SK-N-SH treated with all-trans-retinoic acid at 6 μM for 48 hours (cell line): ENCODE results near the gene POLR1E.

Experiments used
- ATAC-seq: fragments of 200-7000 bp; cut with Tn5 transposase; 3 replicates; pipeline ENCODE4 v1.9.1; 2020; ENCODE audit warnings: mild to moderate bottlenecking, moderate library complexity
- ARNTL ChIP-seq: fragments of 450-650 bp; formaldehyde crosslinking; IDR thresholded peaks from 2 replicates; pipeline ENCODE4 v1.5.0; 2020; ENCODE audit warnings: low read depth, mild to moderate bottlenecking, moderate library complexity, borderline replicate concordance
- BACH2 ChIP-seq: fragments of 250-450 bp; sonication (Bioruptor Pico); IDR thresholded peaks from 2 replicates; pipeline ENCODE4 v1.9.0; 2021; ENCODE audit warnings: mild to moderate bottlenecking, borderline replicate concordance
- CSDC2 ChIP-seq: fragments of 250-450 bp; sonication (Bioruptor Pico); IDR thresholded peaks from 2 replicates; pipeline ENCODE4 v1.5.0; 2020; ENCODE audit warnings: mild to moderate bottlenecking, moderate library complexity
- ESRRG ChIP-seq: fragments of 250-450 bp; sonication (Bioruptor Pico); IDR thresholded peaks from 2 replicates; pipeline ENCODE4 v1.6.1; 2021; ENCODE audit warnings: mild to moderate bottlenecking
- GLIS3 ChIP-seq: fragments of 250-450 bp; sonication (Bioruptor Pico); IDR thresholded peaks from 2 replicates; pipeline ENCODE4 v1.5.0; 2020; ENCODE audit warnings: mild to moderate bottlenecking, moderate library complexity
- ISL1 ChIP-seq: fragments of 250-450 bp; sonication (Bioruptor Pico); IDR thresholded peaks from 2 replicates; pipeline ENCODE4 v2.1.2; 2022; ENCODE audit warnings: mild to moderate bottlenecking, moderate library complexity
- OSR1 ChIP-seq: fragments of 250-450 bp; sonication (Bioruptor Pico); IDR thresholded peaks from 2 replicates; pipeline ENCODE4 v1.8.0; 2022; ENCODE audit warnings: moderate library complexity, mild to moderate bottlenecking, inconsistent platforms
- PPARA ChIP-seq: fragments of 250-450 bp; sonication (Bioruptor Pico); IDR thresholded peaks from 2 replicates; pipeline ENCODE4 v1.5.0; 2020; ENCODE audit warnings: mild to moderate bottlenecking, borderline replicate concordance
- RARB ChIP-seq: fragments of 250-450 bp; sonication (Bioruptor Pico); IDR thresholded peaks from 2 replicates; pipeline ENCODE4 v1.8.0; 2021; ENCODE audit warnings: mild to moderate bottlenecking, moderate library complexity
- TCF4 ChIP-seq: fragments of 250-450 bp; sonication (Bioruptor Pico); IDR thresholded peaks from 2 replicates; pipeline ENCODE4 v1.8.0; 2021; ENCODE audit warnings: mild to moderate bottlenecking, moderate library complexity, borderline replicate concordance
- TOX ChIP-seq: fragments of 250-450 bp; sonication (Bioruptor Pico); IDR thresholded peaks from 2 replicates; pipeline ENCODE4 v1.8.0; 2021; ENCODE audit warnings: mild to moderate bottlenecking, moderate library complexity, borderline replicate concordance
- ZC3H10 ChIP-seq: fragments of 250-450 bp; sonication (Bioruptor Pico); IDR thresholded peaks from 2 replicates; pipeline ENCODE4 v1.5.1; 2021; ENCODE audit warnings: mild to moderate bottlenecking, moderate library complexity
- ZFP3 ChIP-seq: fragments of 250-450 bp; sonication (Bioruptor Pico); IDR thresholded peaks from 2 replicates; pipeline ENCODE4 v1.5.0; 2020; ENCODE audit warnings: mild to moderate bottlenecking, moderate library complexity
- ZFP30 ChIP-seq: fragments of 450-650 bp; formaldehyde crosslinking; IDR thresholded peaks from 2 replicates; pipeline ENCODE4 v1.5.0; 2022; ENCODE audit warnings: mild to moderate bottlenecking, moderate library complexity
- ZNF565 ChIP-seq: fragments of 450-650 bp; formaldehyde crosslinking; conservative IDR thresholded peaks from 2 replicates; pipeline ENCODE4 v1.5.0; 2020; ENCODE audit warnings: low read depth, mild to moderate bottlenecking, moderate library complexity
- ZNF70 ChIP-seq: fragments of 450-650 bp; formaldehyde crosslinking; IDR thresholded peaks from 2 replicates; pipeline ENCODE4 v1.5.0; 2020; ENCODE audit warnings: mild to moderate bottlenecking, moderate library complexity
- ZNF8 ChIP-seq: fragments of 450-650 bp; formaldehyde crosslinking; IDR thresholded peaks from 2 replicates; pipeline ENCODE4 v1.5.0; 2020; ENCODE audit warnings: mild to moderate bottlenecking, moderate library complexity
- TF ChIP-seq, protein P1 (sequence below): fragments of 250-450 bp; sonication (Bioruptor Pico); IDR thresholded peaks from 2 replicates; pipeline ENCODE4 v1.5.0; 2020; ENCODE audit warnings: mild to moderate bottlenecking, moderate library complexity
- TF ChIP-seq, protein P2 (sequence below): fragments of 250-450 bp; sonication (Bioruptor Pico); IDR thresholded peaks from 2 replicates; pipeline ENCODE4 v1.8.0; 2020; ENCODE audit warnings: mild to moderate bottlenecking, moderate library complexity, borderline replicate concordance
- TF ChIP-seq, protein P3 (sequence below): fragments of 250-450 bp; sonication (Bioruptor Pico); IDR thresholded peaks from 2 replicates; pipeline ENCODE4 v1.5.1; 2021; ENCODE audit warnings: mild to moderate bottlenecking, moderate library complexity
- TF ChIP-seq, protein P4 (sequence below): fragments of 250-450 bp; sonication (Bioruptor Pico); IDR thresholded peaks from 2 replicates; pipeline ENCODE4 v1.5.1; 2020; ENCODE audit warnings: low read depth, mild to moderate bottlenecking, moderate library complexity
- TF ChIP-seq, protein P5 (sequence below): fragments of 250-450 bp; sonication (Bioruptor Pico); IDR thresholded peaks from 2 replicates; pipeline ENCODE4 v1.8.0; 2021; ENCODE audit warnings: low read depth, mild to moderate bottlenecking, moderate library complexity, borderline replicate concordance

Gene POLR1E

DNA sequence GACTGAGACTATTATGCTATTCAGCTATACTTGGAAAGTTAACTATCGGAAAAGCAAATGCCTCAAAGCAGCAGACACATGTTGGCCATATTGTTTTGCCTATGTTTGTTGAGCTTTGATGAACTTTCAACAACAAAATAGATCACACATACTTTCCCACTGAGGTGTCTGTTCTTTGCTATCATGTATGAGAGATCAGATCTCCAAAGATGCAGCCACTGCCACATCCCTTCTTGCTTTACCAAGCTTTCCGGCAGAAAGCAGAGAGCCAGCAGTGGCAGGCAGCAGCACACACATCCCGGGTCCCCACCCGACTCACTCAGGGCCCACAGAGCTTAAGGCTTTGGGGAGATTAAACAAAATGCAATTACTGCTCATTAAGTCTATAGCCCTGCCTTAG is 39.3 kb upstream of the POLR1E start:
- ATAC-seq, result no peak
- TF ChIP-seq ZNF70 (CRISPR knock-in tag), result no peak
- TF ChIP-seq TOX (CRISPR knock-in tag), result no peak

DNA sequence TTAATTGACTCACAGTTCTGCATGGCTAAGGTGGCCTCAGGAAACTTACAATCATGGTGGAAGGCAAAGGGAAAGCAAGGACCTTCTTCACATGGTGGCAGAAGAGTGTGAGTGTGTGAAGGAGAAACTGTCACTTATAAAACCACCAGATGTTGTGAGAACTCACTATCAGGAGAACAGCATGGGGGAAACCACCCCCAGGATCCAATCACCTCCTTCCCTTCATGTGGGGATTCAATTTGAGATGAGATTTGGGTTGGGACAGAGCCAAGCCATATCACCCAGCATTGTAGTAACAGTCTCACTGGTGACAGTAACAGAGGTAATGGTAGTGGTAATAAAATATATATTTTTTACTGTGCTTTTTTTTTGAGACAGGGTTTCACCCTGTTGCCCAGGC is 38.6 kb upstream of the POLR1E start:
- no peak for ATAC-seq
- no peak for TF ChIP-seq ZNF8 (CRISPR knock-in tag)
- TF ChIP-seq TCF4, result no peak
- TF ChIP-seq, protein P1, sequence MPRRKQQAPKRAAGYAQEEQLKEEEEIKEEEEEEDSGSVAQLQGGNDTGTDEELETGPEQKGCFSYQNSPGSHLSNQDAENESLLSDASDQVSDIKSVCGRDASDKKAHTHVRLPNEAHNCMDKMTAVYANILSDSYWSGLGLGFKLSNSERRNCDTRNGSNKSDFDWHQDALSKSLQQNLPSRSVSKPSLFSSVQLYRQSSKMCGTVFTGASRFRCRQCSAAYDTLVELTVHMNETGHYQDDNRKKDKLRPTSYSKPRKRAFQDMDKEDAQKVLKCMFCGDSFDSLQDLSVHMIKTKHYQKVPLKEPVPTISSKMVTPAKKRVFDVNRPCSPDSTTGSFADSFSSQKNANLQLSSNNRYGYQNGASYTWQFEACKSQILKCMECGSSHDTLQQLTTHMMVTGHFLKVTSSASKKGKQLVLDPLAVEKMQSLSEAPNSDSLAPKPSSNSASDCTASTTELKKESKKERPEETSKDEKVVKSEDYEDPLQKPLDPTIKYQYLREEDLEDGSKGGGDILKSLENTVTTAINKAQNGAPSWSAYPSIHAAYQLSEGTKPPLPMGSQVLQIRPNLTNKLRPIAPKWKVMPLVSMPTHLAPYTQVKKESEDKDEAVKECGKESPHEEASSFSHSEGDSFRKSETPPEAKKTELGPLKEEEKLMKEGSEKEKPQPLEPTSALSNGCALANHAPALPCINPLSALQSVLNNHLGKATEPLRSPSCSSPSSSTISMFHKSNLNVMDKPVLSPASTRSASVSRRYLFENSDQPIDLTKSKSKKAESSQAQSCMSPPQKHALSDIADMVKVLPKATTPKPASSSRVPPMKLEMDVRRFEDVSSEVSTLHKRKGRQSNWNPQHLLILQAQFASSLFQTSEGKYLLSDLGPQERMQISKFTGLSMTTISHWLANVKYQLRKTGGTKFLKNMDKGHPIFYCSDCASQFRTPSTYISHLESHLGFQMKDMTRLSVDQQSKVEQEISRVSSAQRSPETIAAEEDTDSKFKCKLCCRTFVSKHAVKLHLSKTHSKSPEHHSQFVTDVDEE (CRISPR knock-in tag), result no peak
- no peak for TF ChIP-seq PPARA (CRISPR knock-in tag)
- no peak for TF ChIP-seq ARNTL (CRISPR knock-in tag)
- TF ChIP-seq ZC3H10 (CRISPR knock-in tag), result no peak
- TF ChIP-seq, protein P2, sequence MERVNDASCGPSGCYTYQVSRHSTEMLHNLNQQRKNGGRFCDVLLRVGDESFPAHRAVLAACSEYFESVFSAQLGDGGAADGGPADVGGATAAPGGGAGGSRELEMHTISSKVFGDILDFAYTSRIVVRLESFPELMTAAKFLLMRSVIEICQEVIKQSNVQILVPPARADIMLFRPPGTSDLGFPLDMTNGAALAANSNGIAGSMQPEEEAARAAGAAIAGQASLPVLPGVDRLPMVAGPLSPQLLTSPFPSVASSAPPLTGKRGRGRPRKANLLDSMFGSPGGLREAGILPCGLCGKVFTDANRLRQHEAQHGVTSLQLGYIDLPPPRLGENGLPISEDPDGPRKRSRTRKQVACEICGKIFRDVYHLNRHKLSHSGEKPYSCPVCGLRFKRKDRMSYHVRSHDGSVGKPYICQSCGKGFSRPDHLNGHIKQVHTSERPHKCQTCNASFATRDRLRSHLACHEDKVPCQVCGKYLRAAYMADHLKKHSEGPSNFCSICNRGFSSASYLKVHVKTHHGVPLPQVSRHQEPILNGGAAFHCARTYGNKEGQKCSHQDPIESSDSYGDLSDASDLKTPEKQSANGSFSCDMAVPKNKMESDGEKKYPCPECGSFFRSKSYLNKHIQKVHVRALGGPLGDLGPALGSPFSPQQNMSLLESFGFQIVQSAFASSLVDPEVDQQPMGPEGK (CRISPR knock-in tag), result no peak
- TF ChIP-seq, protein P3, sequence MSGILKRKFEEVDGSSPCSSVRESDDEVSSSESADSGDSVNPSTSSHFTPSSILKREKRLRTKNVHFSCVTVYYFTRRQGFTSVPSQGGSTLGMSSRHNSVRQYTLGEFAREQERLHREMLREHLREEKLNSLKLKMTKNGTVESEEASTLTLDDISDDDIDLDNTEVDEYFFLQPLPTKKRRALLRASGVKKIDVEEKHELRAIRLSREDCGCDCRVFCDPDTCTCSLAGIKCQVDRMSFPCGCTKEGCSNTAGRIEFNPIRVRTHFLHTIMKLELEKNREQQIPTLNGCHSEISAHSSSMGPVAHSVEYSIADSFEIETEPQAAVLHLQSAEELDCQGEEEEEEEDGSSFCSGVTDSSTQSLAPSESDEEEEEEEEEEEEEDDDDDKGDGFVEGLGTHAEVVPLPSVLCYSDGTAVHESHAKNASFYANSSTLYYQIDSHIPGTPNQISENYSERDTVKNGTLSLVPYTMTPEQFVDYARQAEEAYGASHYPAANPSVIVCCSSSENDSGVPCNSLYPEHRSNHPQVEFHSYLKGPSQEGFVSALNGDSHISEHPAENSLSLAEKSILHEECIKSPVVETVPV (CRISPR knock-in tag), result no peak
- TF ChIP-seq OSR1, result no peak
- TF ChIP-seq TOX (CRISPR knock-in tag), result no peak
- TF ChIP-seq GLIS3 (CRISPR knock-in tag), result no peak
- no peak for TF ChIP-seq ZNF70 (CRISPR knock-in tag)
- no peak for TF ChIP-seq CSDC2
- no peak for TF ChIP-seq ZFP3 (CRISPR knock-in tag)
- TF ChIP-seq RARB (CRISPR knock-in tag), result no peak
- TF ChIP-seq ZNF565 (CRISPR knock-in tag), result no peak
- no peak for TF ChIP-seq BACH2 (CRISPR knock-in tag)
- no peak for TF ChIP-seq ESRRG (CRISPR knock-in tag)
- TF ChIP-seq ISL1 (CRISPR knock-in tag), result no peak
- no peak for TF ChIP-seq ZFP30 (CRISPR knock-in tag)

DNA sequence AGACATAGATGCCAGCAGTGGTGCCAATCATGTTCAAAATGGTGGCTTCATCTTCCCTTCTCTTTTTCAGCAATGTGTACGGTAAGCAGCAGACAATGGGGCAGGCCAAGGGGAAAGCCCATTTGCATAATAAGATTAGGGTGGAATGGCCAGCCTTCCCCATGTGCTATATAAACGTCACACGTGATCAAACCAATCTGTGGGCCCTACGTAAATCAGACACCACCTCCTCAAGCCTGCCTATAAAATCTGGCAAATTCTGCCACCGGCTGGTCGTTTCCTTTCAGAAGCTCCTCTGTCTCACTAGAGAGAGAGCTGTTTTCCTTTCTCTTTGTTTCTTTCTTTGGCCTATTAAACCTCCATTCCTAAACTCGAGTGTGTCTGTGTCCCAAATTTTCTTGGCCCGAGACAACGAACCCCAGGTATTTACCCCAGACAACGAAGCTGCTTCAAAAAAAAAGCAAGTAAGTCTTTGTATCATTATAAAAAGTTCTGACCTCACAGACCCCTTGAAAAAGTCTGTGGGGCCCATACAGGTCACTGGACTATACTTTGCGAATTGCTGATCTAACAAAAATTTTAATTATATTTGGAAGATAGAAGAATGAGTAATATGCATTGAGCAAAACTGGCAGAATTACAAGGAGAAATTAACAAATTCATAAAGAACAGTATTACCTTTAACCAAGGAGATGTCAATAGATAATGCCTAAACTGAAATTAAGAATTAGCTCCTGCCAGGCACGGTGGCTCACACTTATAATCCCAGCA is 35.7 kb upstream of the POLR1E start:
- ATAC-seq, result no peak
- no peak for TF ChIP-seq GLIS3 (CRISPR knock-in tag)
- no peak for TF ChIP-seq ESRRG (CRISPR knock-in tag)
- TF ChIP-seq ARNTL (CRISPR knock-in tag), result no peak
- TF ChIP-seq BACH2 (CRISPR knock-in tag), result no peak
- TF ChIP-seq, protein P2 (CRISPR knock-in tag), result no peak
- TF ChIP-seq, protein P4, sequence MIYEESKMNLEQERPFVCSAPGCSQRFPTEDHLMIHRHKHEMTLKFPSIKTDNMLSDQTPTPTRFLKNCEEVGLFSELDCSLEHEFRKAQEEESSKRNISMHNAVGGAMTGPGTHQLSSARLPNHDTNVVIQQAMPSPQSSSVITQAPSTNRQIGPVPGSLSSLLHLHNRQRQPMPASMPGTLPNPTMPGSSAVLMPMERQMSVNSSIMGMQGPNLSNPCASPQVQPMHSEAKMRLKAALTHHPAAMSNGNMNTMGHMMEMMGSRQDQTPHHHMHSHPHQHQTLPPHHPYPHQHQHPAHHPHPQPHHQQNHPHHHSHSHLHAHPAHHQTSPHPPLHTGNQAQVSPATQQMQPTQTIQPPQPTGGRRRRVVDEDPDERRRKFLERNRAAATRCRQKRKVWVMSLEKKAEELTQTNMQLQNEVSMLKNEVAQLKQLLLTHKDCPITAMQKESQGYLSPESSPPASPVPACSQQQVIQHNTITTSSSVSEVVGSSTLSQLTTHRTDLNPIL (CRISPR knock-in tag), result no peak
- TF ChIP-seq CSDC2, result no peak
- TF ChIP-seq ZNF565 (CRISPR knock-in tag), result no peak
- no peak for TF ChIP-seq RARB (CRISPR knock-in tag)
- no peak for TF ChIP-seq ZNF70 (CRISPR knock-in tag)
- TF ChIP-seq ZC3H10 (CRISPR knock-in tag), result no peak
- no peak for TF ChIP-seq PPARA (CRISPR knock-in tag)
- no peak for TF ChIP-seq ZFP3 (CRISPR knock-in tag)
- no peak for TF ChIP-seq ZNF8 (CRISPR knock-in tag)
- TF ChIP-seq, protein P1 (CRISPR knock-in tag), result no peak
- TF ChIP-seq, protein P5, sequence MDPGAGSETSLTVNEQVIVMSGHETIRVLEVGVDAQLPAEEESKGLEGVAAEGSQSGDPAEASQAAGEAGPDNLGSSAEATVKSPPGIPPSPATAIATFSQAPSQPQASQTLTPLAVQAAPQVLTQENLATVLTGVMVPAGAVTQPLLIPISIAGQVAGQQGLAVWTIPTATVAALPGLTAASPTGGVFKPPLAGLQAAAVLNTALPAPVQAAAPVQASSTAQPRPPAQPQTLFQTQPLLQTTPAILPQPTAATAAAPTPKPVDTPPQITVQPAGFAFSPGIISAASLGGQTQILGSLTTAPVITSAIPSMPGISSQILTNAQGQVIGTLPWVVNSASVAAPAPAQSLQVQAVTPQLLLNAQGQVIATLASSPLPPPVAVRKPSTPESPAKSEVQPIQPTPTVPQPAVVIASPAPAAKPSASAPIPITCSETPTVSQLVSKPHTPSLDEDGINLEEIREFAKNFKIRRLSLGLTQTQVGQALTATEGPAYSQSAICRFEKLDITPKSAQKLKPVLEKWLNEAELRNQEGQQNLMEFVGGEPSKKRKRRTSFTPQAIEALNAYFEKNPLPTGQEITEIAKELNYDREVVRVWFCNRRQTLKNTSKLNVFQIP (CRISPR knock-in tag), result no peak
